Thyroid gland (tissue), 4 donors: ENCODE results near the gene ENOX2. TPM values are rescaled to one million over a fixed set of nuclear protein-coding genes. Genes with fewer than 3 reads are reported as not detected.

ENCODE experiments used
- DNase-seq, 2 donors: peaks; one replicate each; pipeline ENCODE4 v3.0.0-alpha.2; 2019
- H3K27ac ChIP-seq, 3 donors: fragments of 200-600 bp; sonication (generic); 1 replicate in 2 of 3; 2 replicates in 1 of 3; pipeline ENCODE4 v1.5.1; 2016 to 2019; ENCODE audit warnings: mild to moderate bottlenecking in 1 of 3, moderate library complexity in 1 of 3
- H3K27me3 ChIP-seq: fragments of 200-600 bp; sonication (generic); one replicate; pipeline ENCODE4 v1.5.1; 2019
- H3K36me3 ChIP-seq, 2 donors: fragments of 200-600 bp; sonication (generic); one replicate each; pipeline ENCODE4 v1.5.1; 2016 to 2019
- H3K4me1 ChIP-seq, 2 donors: fragments of 200-600 bp; sonication (generic); one replicate each; pipeline ENCODE4 v1.5.1; 2017 to 2019
- H3K4me3 ChIP-seq, 3 donors: fragments of 200-600 bp; sonication (generic); replicated peaks in 1 of 3; 1 replicate in 2 of 3; 2 replicates in 1 of 3; pipeline ENCODE4 v1.5.1; 2016; ENCODE audit warnings: mild to moderate bottlenecking in 1 of 3
- H3K9me3 ChIP-seq: fragments of 200-600 bp; sonication (generic); one replicate; pipeline ENCODE4 v1.5.1; 2017
- POLR2A ChIP-seq, 2 donors: fragments of 450-650 bp; IDR thresholded peaks; one replicate each; pipeline ENCODE4 v1.6.1; 2017; ENCODE audit warnings: antibody characterized with exemption in 2 of 2, mild to moderate bottlenecking in 2 of 2, moderate library complexity in 1 of 2
- WGBS, 2 donors: methylation state at CpG; one replicate each; pipeline ENCODE4 v1.1.5; 2017; 5-methylcytosine and 5-hydroxymethylcytosine counted together
- intact Hi-C: fragments of 100-400 bp; cut with DNase I; formaldehyde crosslinking; loops from one replicate; pipeline ENCODE4 v1.15.1; 2023
- total RNA-seq, 4 donors: library from RNA; depleted of rRNA; stranded (reverse); fragments of >200 nt; gene quantifications; one replicate each; pipeline ENCODE4 v1.2.3, GENCODE V29; 2016
- TF ChIP-seq, protein P1 (sequence below), 6 experiments: fragments of 200-600 bp in 3 of 6; fragments of 450-650 bp in 3 of 6; sonication (generic) in 3 of 6; IDR thresholded peaks; one replicate each; pipeline ENCODE4 v1.5.1; 2016 to 2019; ENCODE audit warnings: antibody characterized with exemption in 6 of 6, mild to moderate bottlenecking in 2 of 6, inconsistent platforms in 1 of 6, moderate library complexity in 1 of 6

ENOX2 gene
- total RNA-seq, 4 donors from 2014 or later = 11.8 to 25.2 (median 20.1) TPM

DNA sequence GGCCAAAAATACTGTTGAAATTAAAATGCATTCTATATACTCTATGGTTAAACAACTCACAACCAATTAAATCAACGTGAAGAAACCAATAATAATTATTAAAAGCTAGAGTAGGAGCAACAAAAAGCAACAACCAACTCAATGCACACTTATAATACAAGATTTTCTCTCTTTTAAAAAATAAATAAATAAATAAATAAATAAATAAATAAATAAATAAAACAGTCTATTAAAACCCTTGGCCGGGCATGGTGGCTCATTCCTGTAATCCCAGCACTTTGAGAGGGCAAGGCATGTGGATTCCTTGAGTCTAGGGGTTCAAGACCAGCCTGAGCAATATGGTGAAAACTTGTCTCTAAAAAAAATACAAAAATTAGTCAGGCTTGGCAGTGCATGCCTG lies 62.7 kb downstream of the ENOX2 start:
- no peak for DNase-seq
- no peaks in the 10 kb centered on the region for H3K9me3 ChIP-seq
- no peak overlapping the region for H3K27ac ChIP-seq
- WGBS, 2 donors = 94 to 97% methylated on average over 2 of the region's 2 CpGs
- H3K27me3 ChIP-seq = no peaks in the 10 kb centered on the region
- H3K4me1 ChIP-seq = no peaks in the 10 kb centered on the region
- no peaks in the 10 kb centered on the region for H3K36me3 ChIP-seq
- intact Hi-C loops = no loop called here
- H3K4me3 ChIP-seq = no peak overlapping the region
- TF ChIP-seq, protein P1, sequence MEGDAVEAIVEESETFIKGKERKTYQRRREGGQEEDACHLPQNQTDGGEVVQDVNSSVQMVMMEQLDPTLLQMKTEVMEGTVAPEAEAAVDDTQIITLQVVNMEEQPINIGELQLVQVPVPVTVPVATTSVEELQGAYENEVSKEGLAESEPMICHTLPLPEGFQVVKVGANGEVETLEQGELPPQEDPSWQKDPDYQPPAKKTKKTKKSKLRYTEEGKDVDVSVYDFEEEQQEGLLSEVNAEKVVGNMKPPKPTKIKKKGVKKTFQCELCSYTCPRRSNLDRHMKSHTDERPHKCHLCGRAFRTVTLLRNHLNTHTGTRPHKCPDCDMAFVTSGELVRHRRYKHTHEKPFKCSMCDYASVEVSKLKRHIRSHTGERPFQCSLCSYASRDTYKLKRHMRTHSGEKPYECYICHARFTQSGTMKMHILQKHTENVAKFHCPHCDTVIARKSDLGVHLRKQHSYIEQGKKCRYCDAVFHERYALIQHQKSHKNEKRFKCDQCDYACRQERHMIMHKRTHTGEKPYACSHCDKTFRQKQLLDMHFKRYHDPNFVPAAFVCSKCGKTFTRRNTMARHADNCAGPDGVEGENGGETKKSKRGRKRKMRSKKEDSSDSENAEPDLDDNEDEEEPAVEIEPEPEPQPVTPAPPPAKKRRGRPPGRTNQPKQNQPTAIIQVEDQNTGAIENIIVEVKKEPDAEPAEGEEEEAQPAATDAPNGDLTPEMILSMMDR (IDR thresholded peaks at IDR 0.05) = no peak
- TF ChIP-seq POLR2A (IDR thresholded peaks at IDR 0.05) = no peak

- no peak overlapping the region for H3K27ac ChIP-seq
- TF ChIP-seq, protein P1 (IDR thresholded peaks at IDR 0.05) = no peak
- TF ChIP-seq POLR2A (IDR thresholded peaks at IDR 0.05) = no peak
- H3K9me3 ChIP-seq = no peaks in the 10 kb centered on the region
- no peak overlapping the region for H3K4me3 ChIP-seq
- intact Hi-C loops = no loop called here
- no peaks in the 10 kb centered on the region for H3K36me3 ChIP-seq
- 16 to 43% methylated on average over 2 of the region's 2 CpGs for WGBS, 2 donors
- no peaks in the 10 kb centered on the region for H3K4me1 ChIP-seq
- no peak for DNase-seq
- no peaks in the 10 kb centered on the region for H3K27me3 ChIP-seq
Measured at GRCh38 chrX:130836447-130836846, 66.6 kb downstream of the ENOX2 start.

GRCh38 chrX:130834830-130835229 lies 68.2 kb downstream of the ENOX2 start:
- Histone ChIP-seq H3K27me3 (no peaks in the 10 kb centered on the region), H3K9me3 (no peaks in the 10 kb centered on the region), H3K4me1 (no peaks in the 10 kb centered on the region), H3K27ac (no peak overlapping the region), H3K36me3 (no peaks in the 10 kb centered on the region), H3K4me3 (no peak overlapping the region)
- 91 to 96% methylated on average over 1 of the region's 1 CpG for WGBS, 2 donors
- intact Hi-C loops = no loop called here
- DNase-seq = no peak
- TF ChIP-seq, protein P1 (IDR thresholded peaks at IDR 0.05) = no peak
- TF ChIP-seq POLR2A (IDR thresholded peaks at IDR 0.05) = no peak

DNA sequence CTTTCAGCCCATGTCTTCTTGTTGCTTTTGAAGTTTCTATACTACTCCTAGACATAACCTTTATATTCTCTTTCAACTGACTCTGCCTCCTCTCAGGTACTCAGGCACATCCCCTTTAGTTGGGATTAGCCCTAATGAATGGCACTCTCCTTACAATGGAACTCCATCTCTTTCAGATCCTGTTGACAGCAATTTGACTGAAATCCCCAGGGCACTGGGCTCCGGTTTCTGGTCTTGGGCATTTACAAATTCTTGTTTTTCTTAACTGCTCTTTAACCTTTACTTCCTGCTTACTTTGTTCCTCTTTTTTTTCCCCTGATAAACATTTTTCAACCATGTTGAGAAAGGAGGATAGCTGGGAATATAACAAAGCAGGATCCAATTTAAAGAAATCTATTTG lies 68.9 kb downstream of the ENOX2 start:
- Histone ChIP-seq H3K27ac (no peak overlapping the region), H3K9me3 (no peaks in the 10 kb centered on the region), H3K36me3 (no peaks in the 10 kb centered on the region), H3K4me3 (no peak overlapping the region), H3K4me1 (no peaks in the 10 kb centered on the region), H3K27me3 (no peaks in the 10 kb centered on the region)
- intact Hi-C loops = no loop called here
- no peak for DNase-seq
- TF ChIP-seq, protein P1 (IDR thresholded peaks at IDR 0.05) = no peak
- TF ChIP-seq POLR2A (IDR thresholded peaks at IDR 0.05) = no peak
- WGBS, 2 donors = 53 to 68% methylated on average over 1 of the region's 1 CpG

GRCh38 chrX:130831347-130831722 lies 71.7 kb downstream of the ENOX2 start:
- no peak overlapping the region for H3K4me3 ChIP-seq
- H3K27me3 ChIP-seq = no peaks in the 10 kb centered on the region
- H3K4me1 ChIP-seq = no peaks in the 10 kb centered on the region
- no peaks in the 10 kb centered on the region for H3K36me3 ChIP-seq
- no peak for DNase-seq
- WGBS, 2 donors = 96 to 97% methylated on average over 1 of the region's 1 CpG
- no peak overlapping the region for H3K27ac ChIP-seq
- intact Hi-C loops = no loop called here
- TF ChIP-seq, protein P1 (IDR thresholded peaks at IDR 0.05) = no peak
- TF ChIP-seq POLR2A (IDR thresholded peaks at IDR 0.05) = no peak
- H3K9me3 ChIP-seq = no peaks in the 10 kb centered on the region
